ENCODE results near the gene JUN.

Gene JUN

GRCh38 chr1:58763214-58763613 is 20.6 kb downstream of the JUN start:
- no peak overlapping the region for H3K4me2 ChIP-seq
- H3K4me1 ChIP-seq (ENCODE audit: low read depth, poor library complexity, severe bottlenecking), result no peaks in the 10 kb centered on the region

GRCh38 chr1:58762806-58763205 is 21.0 kb downstream of the JUN start:
- H2AFZ ChIP-seq (ENCODE audit: low read depth), result no peak overlapping the region

More at GRCh38 chr1:58763214-58763613, 20.6 kb downstream of the JUN start:
- Histone ChIP-seq H3K4me3 (IDR thresholded peaks at IDR 0.05; ENCODE audit: insufficient read depth, low read depth, low read length) (no peak overlapping the region), H3K79me2 (ENCODE audit: insufficient read depth, low read depth) (no peaks in the 10 kb centered on the region), H3K9ac (no peak overlapping the region), H2AFZ (ENCODE audit: low read depth) (no peak overlapping the region), H3K36me3 (ENCODE audit: insufficient read depth) (no peaks in the 10 kb centered on the region), H4K20me1 (ENCODE audit: insufficient read depth) (no peaks in the 10 kb centered on the region), H3K27me3 (ENCODE audit: insufficient read depth, low read depth) (no peaks in the 10 kb centered on the region), H3K27ac (no peak overlapping the region)
- TF ChIP-seq, protein P1, sequence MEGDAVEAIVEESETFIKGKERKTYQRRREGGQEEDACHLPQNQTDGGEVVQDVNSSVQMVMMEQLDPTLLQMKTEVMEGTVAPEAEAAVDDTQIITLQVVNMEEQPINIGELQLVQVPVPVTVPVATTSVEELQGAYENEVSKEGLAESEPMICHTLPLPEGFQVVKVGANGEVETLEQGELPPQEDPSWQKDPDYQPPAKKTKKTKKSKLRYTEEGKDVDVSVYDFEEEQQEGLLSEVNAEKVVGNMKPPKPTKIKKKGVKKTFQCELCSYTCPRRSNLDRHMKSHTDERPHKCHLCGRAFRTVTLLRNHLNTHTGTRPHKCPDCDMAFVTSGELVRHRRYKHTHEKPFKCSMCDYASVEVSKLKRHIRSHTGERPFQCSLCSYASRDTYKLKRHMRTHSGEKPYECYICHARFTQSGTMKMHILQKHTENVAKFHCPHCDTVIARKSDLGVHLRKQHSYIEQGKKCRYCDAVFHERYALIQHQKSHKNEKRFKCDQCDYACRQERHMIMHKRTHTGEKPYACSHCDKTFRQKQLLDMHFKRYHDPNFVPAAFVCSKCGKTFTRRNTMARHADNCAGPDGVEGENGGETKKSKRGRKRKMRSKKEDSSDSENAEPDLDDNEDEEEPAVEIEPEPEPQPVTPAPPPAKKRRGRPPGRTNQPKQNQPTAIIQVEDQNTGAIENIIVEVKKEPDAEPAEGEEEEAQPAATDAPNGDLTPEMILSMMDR (conservative IDR thresholded peaks at IDR 0.05; ENCODE audit: low read depth, low read length), result no peak

GRCh38 chr1:58755468-58755872 is 28.4 kb downstream of the JUN start:
- no peak overlapping the region for H3K4me2 ChIP-seq
- no peaks in the 10 kb centered on the region for H3K79me2 ChIP-seq (ENCODE audit: insufficient read depth, low read depth)
- H3K4me1 ChIP-seq (ENCODE audit: low read depth, poor library complexity, severe bottlenecking), result no peaks in the 10 kb centered on the region
- no peaks in the 10 kb centered on the region for H4K20me1 ChIP-seq (ENCODE audit: insufficient read depth)
- H3K27me3 ChIP-seq (ENCODE audit: insufficient read depth, low read depth), result no peaks in the 10 kb centered on the region
- H3K27ac ChIP-seq, result no peak overlapping the region
- TF ChIP-seq, protein P1 (conservative IDR thresholded peaks at IDR 0.05; ENCODE audit: low read depth, low read length), result no peak
- H2AFZ ChIP-seq (ENCODE audit: low read depth), result no peak overlapping the region
- no peaks in the 10 kb centered on the region for H3K36me3 ChIP-seq (ENCODE audit: insufficient read depth)
- H3K9ac ChIP-seq, result no peak overlapping the region
- H3K4me3 ChIP-seq (IDR thresholded peaks at IDR 0.05; ENCODE audit: insufficient read depth, low read depth, low read length), result no peak overlapping the region

More at GRCh38 chr1:58762806-58763205, 21.0 kb downstream of the JUN start:
- TF ChIP-seq, protein P1 (conservative IDR thresholded peaks at IDR 0.05; ENCODE audit: low read depth, low read length), result no peak
- Histone ChIP-seq H3K36me3 (ENCODE audit: insufficient read depth) (no peaks in the 10 kb centered on the region), H3K4me2 (no peak overlapping the region), H3K4me1 (ENCODE audit: low read depth, poor library complexity, severe bottlenecking) (no peaks in the 10 kb centered on the region), H3K27ac (no peak overlapping the region), H3K4me3 (IDR thresholded peaks at IDR 0.05; ENCODE audit: insufficient read depth, low read depth, low read length) (no peak overlapping the region), H3K9ac (no peak overlapping the region), H3K27me3 (ENCODE audit: insufficient read depth, low read depth) (no peaks in the 10 kb centered on the region), H4K20me1 (ENCODE audit: insufficient read depth) (no peaks in the 10 kb centered on the region), H3K79me2 (ENCODE audit: insufficient read depth, low read depth) (no peaks in the 10 kb centered on the region)

DNA sequence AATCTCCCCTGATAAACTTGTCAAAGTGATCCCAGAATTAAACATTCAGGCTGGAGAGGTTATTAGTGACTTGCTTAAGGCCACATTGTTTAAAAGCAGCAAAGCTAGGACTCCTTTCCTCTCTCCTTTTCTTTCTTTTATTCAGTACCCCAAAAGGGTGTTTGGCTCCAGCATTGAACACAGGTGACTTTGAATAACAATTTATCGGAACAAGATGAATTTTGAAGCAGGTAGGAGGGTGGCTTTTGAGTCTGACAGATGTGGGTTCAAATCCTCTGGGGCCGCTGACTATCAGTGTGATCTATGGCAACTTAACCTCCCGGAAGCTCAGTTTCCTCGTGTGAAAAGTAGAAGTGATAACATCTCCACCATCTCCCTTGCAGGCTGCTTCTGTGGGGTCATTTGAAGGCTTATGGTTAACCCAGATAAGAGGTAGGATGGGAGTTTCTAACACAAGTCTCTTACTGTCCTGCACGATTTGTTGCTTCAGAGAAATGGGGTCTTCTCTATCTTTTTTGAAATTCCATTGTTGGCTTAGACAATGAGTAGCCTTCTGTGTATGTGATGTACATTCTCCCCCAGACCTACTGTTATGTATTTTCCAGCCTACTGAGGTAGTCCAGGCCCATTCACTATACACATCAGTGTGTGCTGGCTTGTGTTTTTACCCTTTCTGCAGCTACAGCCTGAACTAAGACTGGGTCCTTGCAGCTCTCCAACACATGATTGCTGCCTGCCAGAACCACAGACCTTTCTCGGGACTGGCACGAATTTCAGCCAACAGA is 29.0 kb downstream of the JUN start:
- no peak overlapping the region for H3K27ac ChIP-seq
- H3K79me2 ChIP-seq (ENCODE audit: insufficient read depth, low read depth), result no peaks in the 10 kb centered on the region
- no peaks in the 10 kb centered on the region for H3K36me3 ChIP-seq (ENCODE audit: insufficient read depth)
- no peaks in the 10 kb centered on the region for H4K20me1 ChIP-seq (ENCODE audit: insufficient read depth)
- no peaks in the 10 kb centered on the region for H3K4me1 ChIP-seq (ENCODE audit: low read depth, poor library complexity, severe bottlenecking)
- H3K4me3 ChIP-seq (IDR thresholded peaks at IDR 0.05; ENCODE audit: insufficient read depth, low read depth, low read length), result no peak overlapping the region
- no peak overlapping the region for H2AFZ ChIP-seq (ENCODE audit: low read depth)
- no peaks in the 10 kb centered on the region for H3K27me3 ChIP-seq (ENCODE audit: insufficient read depth, low read depth)
- TF ChIP-seq, protein P1 (conservative IDR thresholded peaks at IDR 0.05; ENCODE audit: low read depth, low read length), result no peak
- H3K9ac ChIP-seq, result no peak overlapping the region
- no peak overlapping the region for H3K4me2 ChIP-seq

Measured in KMS-11 (cell line).